OCI-LY1 (cell line): Measurements from ENCODE around the gene RAB33A.
"Not testable (repeated sequence)": the region's sequence is repeated elsewhere in the genome, so short reads cannot be mapped to it uniquely, and the experiment has no call there.

ENCODE experiments used
- H2AFZ ChIP-seq: fragments of 200-600 bp; sonication (generic), shearing (Covaris generic); 2 replicates; pipeline ENCODE4 v1.6.0; 2014; ENCODE audit warnings: antibody characterized with exemption, mild to moderate bottlenecking, low read length
- H3F3A ChIP-seq: fragments of 200-600 bp; sonication (generic), shearing (Covaris generic); 2 replicates; pipeline ENCODE4 v1.6.0; 2014; ENCODE audit warnings: mild to moderate bottlenecking, antibody characterized with exemption, low read length, moderate library complexity; ENCODE audit not compliant: insufficient read depth
- H3K27ac ChIP-seq: fragments of 200-600 bp; sonication (generic); 2 replicates; pipeline ENCODE4 v1.5.1; 2014; ENCODE audit warnings: low read length, mixed run types, mild to moderate bottlenecking, low read depth; ENCODE audit not compliant: poor library complexity, severe bottlenecking
- H3K27me3 ChIP-seq: fragments of 200-600 bp; sonication (generic); 2 replicates; pipeline ENCODE4 v1.6.0; 2014; ENCODE audit warnings: antibody characterized with exemption, mild to moderate bottlenecking, low read length, moderate library complexity; ENCODE audit not compliant: insufficient read depth
- H3K36me3 ChIP-seq: fragments of 200-600 bp; sonication (generic); 2 replicates; pipeline ENCODE4 v1.6.1; 2014; ENCODE audit warnings: mild to moderate bottlenecking, antibody characterized with exemption, low read length, moderate library complexity, mixed read lengths; ENCODE audit not compliant: insufficient read depth
- H3K4me1 ChIP-seq: fragments of 200-600 bp; sonication (generic); 2 replicates; pipeline ENCODE4 v1.5.1; 2014; ENCODE audit warnings: mild to moderate bottlenecking, low read length, moderate library complexity; ENCODE audit not compliant: insufficient read depth, severe bottlenecking
- H3K4me2 ChIP-seq: fragments of 200-600 bp; sonication (generic), shearing (Covaris generic); 2 replicates; pipeline ENCODE4 v1.6.1; 2014; ENCODE audit warnings: low read length
- H3K4me3 ChIP-seq: fragments of 200-600 bp; sonication (generic); 2 replicates; pipeline ENCODE4 v1.5.1; 2014; ENCODE audit warnings: low read length, low read depth, mild to moderate bottlenecking, mixed read lengths; ENCODE audit not compliant: poor library complexity, severe bottlenecking
- H3K79me2 ChIP-seq: fragments of 200-600 bp; shearing (Covaris generic); 2 replicates; pipeline ENCODE4 v1.6.1; 2016; ENCODE audit warnings: mixed run types, low read length, mixed read lengths; ENCODE audit not compliant: insufficient read depth
- H3K9ac ChIP-seq: fragments of 200-600 bp; sonication (generic), shearing (Covaris generic); 2 replicates; pipeline ENCODE4 v1.6.1; 2014; ENCODE audit warnings: mild to moderate bottlenecking, low read length, mixed read lengths
- H3K9me2 ChIP-seq: fragments of 200-600 bp; sonication (generic), shearing (Covaris generic); 2 replicates; pipeline ENCODE4 v1.6.1; 2014; ENCODE audit warnings: low read depth, mild to moderate bottlenecking, low read length, mixed read lengths
- H3K9me3 ChIP-seq: fragments of 200-600 bp; shearing (Covaris generic); 2 replicates; pipeline ENCODE4 v1.6.1; 2014; ENCODE audit warnings: low read length, mixed read lengths
- H4K20me1 ChIP-seq: fragments of 200-600 bp; sonication (generic), shearing (Covaris generic); 2 replicates; pipeline ENCODE4 v1.6.0; 2016; ENCODE audit warnings: mild to moderate bottlenecking, low read length; ENCODE audit not compliant: insufficient read depth
- EZH2 ChIP-seq: fragments of 200-600 bp; sonication (generic), shearing (Covaris generic); IDR thresholded peaks from 2 replicates; pipeline ENCODE4 v1.8.0; 2017; ENCODE audit warnings: borderline replicate concordance, mixed run types, mild to moderate bottlenecking, antibody characterized with exemption, low read length, moderate library complexity, mixed read lengths

RAB33A gene

DNA sequence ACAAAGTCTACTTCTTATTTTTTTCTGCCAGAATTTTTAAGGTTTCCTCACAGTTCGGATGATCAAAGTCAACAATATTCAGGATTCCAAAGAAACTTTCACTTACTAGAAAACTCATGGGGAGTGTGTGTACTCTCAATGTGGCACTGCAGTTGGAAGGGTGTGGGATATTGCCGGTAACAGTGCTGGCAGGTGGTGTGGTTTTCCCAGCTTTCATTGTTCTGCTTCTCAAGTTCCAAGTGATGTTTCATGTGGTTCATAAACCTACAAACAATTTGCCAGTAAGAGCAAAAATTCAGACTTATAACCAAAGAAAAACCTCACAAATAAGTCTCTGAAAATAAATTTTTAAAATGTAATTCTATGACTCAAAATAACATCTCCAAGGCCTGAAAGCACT lies 57.1 kb downstream of the RAB33A start:
- H3K9me2 ChIP-seq = no peaks in the 10 kb centered on the region
- no peaks in the 10 kb centered on the region for H3K9me3 ChIP-seq
- H3K4me2 ChIP-seq = no peak overlapping the region
- no peak for TF ChIP-seq EZH2
- no peak overlapping the region for H3K9ac ChIP-seq
- H3K4me1 ChIP-seq = no peaks in the 10 kb centered on the region
- H3F3A ChIP-seq = no peaks in the 10 kb centered on the region
- peaks cover 74% of the 10 kb centered on the region for H3K36me3 ChIP-seq
- no peaks in the 10 kb centered on the region for H3K27me3 ChIP-seq
- H3K27ac ChIP-seq = no peak overlapping the region
- H3K4me3 ChIP-seq = no peak overlapping the region
- no peak overlapping the region for H2AFZ ChIP-seq
- no peaks in the 10 kb centered on the region for H3K79me2 ChIP-seq
- H4K20me1 ChIP-seq = no peaks in the 10 kb centered on the region

DNA sequence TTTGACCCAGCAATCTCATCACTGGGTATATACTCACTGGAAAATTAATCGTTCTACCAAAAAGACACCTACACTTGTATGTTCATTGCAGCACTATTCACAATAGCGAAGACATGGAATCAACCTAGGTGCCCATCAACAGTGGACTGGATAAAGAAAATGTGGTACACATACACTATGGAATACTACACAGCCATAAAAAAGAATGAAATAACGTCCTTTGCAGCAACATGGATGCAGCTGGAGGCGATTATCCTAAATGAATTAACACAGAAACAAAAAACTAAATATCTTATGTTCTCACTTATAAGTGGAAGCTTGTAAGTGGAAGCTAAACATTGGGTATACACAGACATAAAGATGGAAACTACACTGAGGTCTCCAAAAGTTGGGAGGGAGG lies 59.4 kb downstream of the RAB33A start:
- not testable (repeated sequence) for H3K4me2 ChIP-seq, H3K79me2 ChIP-seq, H3K4me3 ChIP-seq, H3K9me2 ChIP-seq, H3K9ac ChIP-seq, H4K20me1 ChIP-seq, H3F3A ChIP-seq, H3K9me3 ChIP-seq, H2AFZ ChIP-seq, H3K27me3 ChIP-seq, H3K4me1 ChIP-seq, H3K27ac ChIP-seq
- H3K36me3 ChIP-seq = peaks cover 69% of the 10 kb centered on the region
